ENCODE results near the gene BIN1.

- TF ChIP-seq POLR2A (IDR thresholded peaks at IDR 0.05) (no peak), CTCF (IDR thresholded peaks at IDR 0.05 in 4 of 5, conservative IDR thresholded peaks at IDR 0.05 in 1 of 5) (no peak)
Observed at GRCh38 chr2:127004893-127005600, 101.9 kb downstream of the BIN1 start.

All from gastrocnemius medialis (tissue), 4 donors.